ENCODE measurements around the gene PSMG3.
A peak's percentile ranks its signal among the peaks of the same experiment; 100 is the strongest.

PSMG3 gene

GRCh38 chr7:1542841-1543747 is 26.7 kb downstream of the PSMG3 start:
- DNase-seq, result peak; percentile 54

GRCh38 chr7:1542329-1542728 is 27.5 kb downstream of the PSMG3 start:
- no peak for DNase-seq

- DNase-seq, result peak; percentile 57
Measured at GRCh38 chr7:1541431-1542162, 28.2 kb downstream of the PSMG3 start.

- DNase-seq, result no peak
Measured at GRCh38 chr7:1540776-1541271, 29.0 kb downstream of the PSMG3 start.

GRCh38 chr7:1539882-1540775 is 29.7 kb downstream of the PSMG3 start:
- no peak for DNase-seq

GRCh38 chr7:1539181-1539881 is 30.5 kb downstream of the PSMG3 start:
- DNase-seq, result no peak

GRCh38 chr7:1538544-1539180 is 31.2 kb downstream of the PSMG3 start:
- DNase-seq, result no peak

GRCh38 chr7:1537535-1538412 is 32.1 kb downstream of the PSMG3 start:
- peak; percentile 60 for DNase-seq

- DNase-seq, result peak; percentile 85
Measured at GRCh38 chr7:1536743-1537534, 32.9 kb downstream of the PSMG3 start.

- no peak for DNase-seq
Measured at GRCh38 chr7:1536455-1536742, 33.4 kb downstream of the PSMG3 start.

- no peak for DNase-seq
Measured at GRCh38 chr7:1535701-1536454, 34.0 kb downstream of the PSMG3 start.

GRCh38 chr7:1535100-1535458 is 34.8 kb downstream of the PSMG3 start:
- no peak for DNase-seq

GRCh38 chr7:1534330-1535099 is 35.3 kb downstream of the PSMG3 start:
- DNase-seq, result no peak

- DNase-seq, result peak; percentile 59
Measured at GRCh38 chr7:1533547-1534329, 36.1 kb downstream of the PSMG3 start.

- DNase-seq, result no peak
Measured at GRCh38 chr7:1533255-1533546, 36.6 kb downstream of the PSMG3 start.

GRCh38 chr7:1532456-1533254 is 37.2 kb downstream of the PSMG3 start:
- peak; percentile 95 for DNase-seq

- DNase-seq, result peak; percentile 67
Measured at GRCh38 chr7:1531979-1532455, 37.8 kb downstream of the PSMG3 start.
